GM12891 (cell line): ENCODE data around the gene CCDC195.

Source experiments
- POLR2A ChIP-seq: IDR thresholded peaks from 2 replicates; pipeline ENCODE4 v1.6.1; 2011; ENCODE audit warnings: low read depth, low read length, control low read depth
- POLR2AphosphoS5 ChIP-seq: IDR thresholded peaks from 2 replicates; pipeline ENCODE4 v1.6.1; 2011; ENCODE audit warnings: low read depth, low read length, control low read depth
- TAF1 ChIP-seq: IDR thresholded peaks from 2 replicates; pipeline ENCODE4 v1.6.1; 2011; ENCODE audit warnings: low read depth, low read length, control low read depth

GRCh38 chr2:224671731-224672130 lies 44.4 kb downstream of the CCDC195 start:
- TF ChIP-seq POLR2A (no peak), POLR2AphosphoS5 (no peak), TAF1 (no peak)
